Activated gamma-delta T cell (primary cell): ENCODE data around the gene COX7B.
A peak's percentile ranks its signal among the peaks of the same experiment; 100 is the strongest.
"Not testable (repeated sequence)": the region's sequence is repeated elsewhere in the genome, so short reads cannot be mapped to it uniquely, and the experiment has no call there.

Experiments
- DNase-seq: peaks from one replicate; lab custom pipeline; 2025; lab: John Stamatoyannopoulos, UW
- total RNA-seq, 2 donors: gene quantifications; one replicate each; lab custom pipeline; 2026; lab: John Stamatoyannopoulos, UW

Gene COX7B, protein sequence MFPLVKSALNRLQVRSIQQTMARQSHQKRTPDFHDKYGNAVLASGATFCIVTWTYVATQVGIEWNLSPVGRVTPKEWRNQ
- total RNA-seq: 58.7 to 66.9 reads per million in 2 donors

- DNase-seq: no peak
Measured at GRCh38 chrX:77899081-77899828, at the start of gene COX7B. Gene COX7B (plus strand): TSS chrX:77899468. CDS start chrX:77899554, 86 bp downstream.

DNA sequence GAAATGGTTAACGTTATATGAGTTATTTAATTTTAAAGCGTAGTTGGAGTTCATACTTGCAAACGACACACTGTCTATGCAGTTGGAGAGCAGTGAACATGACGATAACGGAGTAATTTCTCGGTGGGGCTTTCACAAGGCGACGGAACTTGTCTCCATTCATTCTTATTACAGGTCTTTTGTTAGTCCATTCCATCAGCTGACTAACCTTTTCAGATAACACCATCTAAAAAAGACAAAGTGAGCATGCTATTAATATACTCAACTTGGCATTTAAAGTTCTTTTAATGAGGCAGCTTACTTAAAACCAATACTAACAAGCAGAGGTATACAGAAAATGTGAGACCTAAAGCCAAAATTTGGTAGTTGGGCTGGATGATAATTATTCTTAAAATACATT is 23.9 kb upstream of the COX7B start:
- DNase-seq: no peak

GRCh38 chrX:77881418-77881817 is 17.9 kb upstream of the COX7B start:
- not testable (repeated sequence) for DNase-seq

- no peak for DNase-seq
Measured at GRCh38 chrX:77892887-77893286, 6.4 kb upstream of the COX7B start.

GRCh38 chrX:77893713-77894112 is 5.6 kb upstream of the COX7B start:
- DNase-seq: no peak

DNA sequence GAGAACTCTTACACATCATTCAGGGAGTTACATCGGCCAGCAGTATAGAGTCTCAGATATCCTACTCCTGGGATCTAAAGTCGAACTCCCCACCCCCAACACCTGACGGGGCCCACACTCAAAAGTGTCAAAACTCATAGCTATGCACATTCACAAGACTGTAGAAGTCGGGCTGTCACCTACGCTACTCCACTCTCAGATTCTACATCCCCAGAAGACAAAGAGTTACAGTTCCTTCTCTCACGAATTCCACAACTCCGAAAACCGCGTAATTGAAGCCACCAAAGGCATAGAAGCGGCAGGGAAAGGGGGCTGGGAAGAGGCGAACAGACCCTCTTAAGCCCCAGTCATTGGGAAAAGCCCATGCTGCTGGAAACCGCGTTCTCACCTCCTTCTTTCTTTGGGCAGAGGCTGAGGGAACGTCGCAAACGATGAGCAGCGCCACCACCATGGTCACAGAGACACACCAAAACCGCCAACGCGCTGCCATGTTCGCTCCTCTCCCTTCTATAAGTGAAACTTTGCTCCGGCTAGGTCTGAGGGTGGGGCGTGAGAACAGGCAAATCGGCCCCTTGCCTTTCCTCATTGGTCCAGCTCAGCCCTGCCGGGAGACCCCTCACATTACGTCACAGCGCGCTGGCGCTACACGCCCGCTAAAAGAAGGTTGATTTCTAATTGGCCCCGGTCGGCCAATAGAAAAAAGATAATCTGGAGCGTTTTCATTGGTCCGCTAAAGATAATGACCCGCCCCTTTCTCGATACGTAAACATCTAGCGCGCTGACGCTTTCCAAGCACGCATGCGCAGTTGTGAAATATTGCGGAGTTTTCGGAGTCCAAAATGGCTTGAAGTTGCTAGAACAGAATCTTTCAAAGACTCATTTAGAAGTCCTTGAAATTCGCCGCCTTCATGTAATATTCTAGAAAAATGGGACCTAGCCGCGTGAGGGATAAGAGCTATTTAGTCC is 4.1 kb upstream of the COX7B start, which contains the start of gene MAGT1:
TSS of gene MAGT1 (minus strand) at position 515 of the 966 bp plus-strand sequence. CDS start at position 490, 25 bp downstream.
- peak; percentile 63 for DNase-seq

DNA sequence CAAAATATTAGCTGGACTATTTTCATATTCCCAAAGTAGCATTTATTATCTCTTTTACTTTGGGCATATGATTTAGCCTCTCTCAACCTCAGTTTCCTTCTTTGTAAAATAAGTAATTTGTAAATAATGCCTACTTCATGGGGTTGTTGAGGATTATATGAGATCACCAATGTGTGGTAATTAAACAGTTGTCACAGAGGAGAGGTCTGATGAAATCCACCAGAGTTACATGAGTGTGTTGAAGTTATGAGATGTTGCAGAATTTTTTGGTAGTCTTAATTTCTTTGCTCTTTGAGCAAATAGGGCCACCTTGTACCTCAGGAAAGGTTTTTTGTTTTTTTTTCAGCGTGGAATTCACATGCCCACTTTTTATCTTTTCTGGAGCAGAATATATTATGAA is 1.4 kb downstream of the COX7B start:
- DNase-seq: no peak

- no peak for DNase-seq
Measured at GRCh38 chrX:77901506-77901905, 2.2 kb downstream of the COX7B start.

GRCh38 chrX:77910108-77910840 is 11.0 kb downstream of the COX7B start, which contains the start of gene ATP7A:
Gene ATP7A (plus strand): TSS chrX:77910693. CDS start chrX:77971642, 60,949 bp downstream.
- peak; percentile 84 for DNase-seq

DNA sequence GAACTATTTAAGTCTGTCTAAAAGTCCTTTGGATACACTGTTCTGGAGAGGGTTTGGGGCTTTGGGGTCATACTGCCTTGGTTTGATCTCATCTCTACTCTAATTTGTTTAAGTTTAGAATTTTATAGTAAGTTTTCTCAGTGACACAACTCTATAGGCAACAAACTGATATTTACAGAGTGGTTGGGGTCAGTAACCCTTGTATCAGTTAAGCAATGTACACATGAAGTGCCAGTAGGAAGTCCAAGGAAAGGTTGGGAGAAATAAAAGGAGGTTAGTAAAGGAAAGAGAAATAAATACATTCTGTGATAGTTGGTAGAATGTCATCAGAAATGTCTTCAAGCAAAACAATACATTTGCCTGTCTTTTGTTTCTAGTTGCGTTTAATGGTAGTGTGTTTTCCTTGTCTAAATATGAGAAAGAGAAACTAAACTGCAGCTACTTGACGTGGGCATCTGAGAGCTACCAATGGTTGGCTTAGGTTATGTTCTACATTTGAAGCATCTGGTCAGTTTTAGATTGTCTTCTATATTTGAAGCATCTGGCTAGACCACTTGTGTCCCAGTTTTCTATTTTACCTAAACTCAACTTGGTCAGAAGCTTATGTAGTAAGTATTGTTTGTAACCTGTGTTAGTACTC is 18.1 kb downstream of the COX7B start:
- no peak for DNase-seq

DNA sequence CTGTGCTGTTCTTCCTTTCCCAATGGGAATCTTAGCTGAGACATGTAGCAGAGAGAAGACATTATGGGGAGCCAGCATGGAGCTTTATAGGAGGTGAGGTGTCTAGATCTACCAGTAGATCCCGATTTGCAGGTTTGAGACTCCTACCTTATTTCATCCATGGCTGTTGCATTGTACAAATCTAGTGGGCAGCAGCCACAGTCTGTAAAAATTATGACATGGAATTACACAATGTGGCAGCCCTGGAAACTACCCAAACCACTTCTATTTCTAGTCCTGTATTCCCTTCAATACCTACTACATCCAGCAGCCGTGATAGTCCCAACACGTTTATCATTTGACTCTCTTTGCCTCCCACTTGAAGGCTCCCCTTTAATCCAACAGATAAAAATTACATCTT is 19.3 kb downstream of the COX7B start:
- no peak for DNase-seq

GRCh38 chrX:77919370-77919769 is 20.1 kb downstream of the COX7B start:
- not testable (repeated sequence) for DNase-seq

- no peak for DNase-seq
Measured at GRCh38 chrX:77922787-77923186, 23.5 kb downstream of the COX7B start.

DNA sequence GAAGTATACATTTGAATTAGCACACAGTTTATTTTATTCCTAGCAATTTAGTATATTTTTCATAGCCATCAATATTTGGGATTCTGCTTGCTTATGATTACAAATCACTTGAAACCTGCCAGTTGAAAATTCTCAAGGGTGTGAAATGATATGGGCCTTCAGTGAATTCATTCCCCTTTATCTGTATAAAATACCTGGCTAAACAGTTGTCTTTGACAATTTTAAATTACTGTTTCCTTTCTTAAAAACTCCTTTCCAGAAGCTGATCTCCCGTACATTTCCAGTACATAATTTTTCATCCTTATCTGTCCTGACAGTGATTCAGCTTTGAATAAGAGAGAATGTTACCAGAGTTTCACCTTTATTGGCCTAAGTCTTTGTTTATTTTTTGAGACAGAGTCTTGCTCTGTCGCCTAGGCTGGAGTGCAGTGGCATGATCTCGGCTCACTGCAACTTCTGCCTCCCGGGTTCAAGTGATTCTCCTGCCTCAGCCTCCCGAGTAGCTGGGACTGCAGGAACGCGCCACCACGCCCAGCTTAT is 25.1 kb downstream of the COX7B start:
- DNase-seq: no peak

GRCh38 chrX:77925764-77926163 is 26.5 kb downstream of the COX7B start:
- DNase-seq: no peak

DNA sequence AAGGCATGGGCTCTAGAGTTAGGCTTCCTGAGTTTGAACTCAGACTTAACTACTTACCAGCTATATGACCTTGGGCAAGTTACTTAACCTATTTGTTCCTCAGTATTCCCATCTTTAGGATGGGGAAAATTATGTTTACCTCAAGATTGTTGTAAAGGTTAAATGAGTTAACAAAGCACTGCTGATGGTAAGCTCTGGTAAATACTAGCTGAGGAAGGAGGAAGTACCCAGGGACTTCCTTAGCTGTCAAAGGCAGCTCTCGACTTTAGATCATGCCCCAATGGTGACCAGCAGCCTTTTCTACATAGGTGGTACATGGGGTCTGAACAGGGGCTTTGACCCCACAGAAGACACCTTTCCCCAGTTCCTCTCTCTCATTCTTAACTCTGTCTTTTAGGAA is 31.3 kb downstream of the COX7B start:
- no peak for DNase-seq

DNA sequence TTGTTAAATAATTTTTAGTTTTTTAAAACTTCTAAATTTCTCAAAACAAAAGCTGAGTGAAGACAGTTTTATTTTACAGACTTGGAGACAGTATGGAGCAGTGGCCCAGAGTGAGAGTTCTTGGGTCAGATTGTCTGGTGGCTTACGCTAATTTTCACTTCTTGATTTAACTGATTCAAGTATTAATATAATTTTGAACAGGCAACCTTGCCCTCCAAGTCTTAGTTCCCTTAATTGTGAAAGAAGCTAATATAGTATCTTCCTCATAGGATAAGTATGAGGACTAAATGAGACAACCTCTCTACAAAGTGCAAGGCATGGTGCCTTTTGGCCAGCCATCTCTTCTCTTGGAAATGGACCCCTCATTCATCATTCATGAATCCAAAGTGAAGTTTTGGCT is 36.6 kb downstream of the COX7B start:
- no peak for DNase-seq

GRCh38 chrX:77936299-77936698 is 37.0 kb downstream of the COX7B start:
- no peak for DNase-seq

- DNase-seq: no peak
Measured at GRCh38 chrX:77937291-77937690, 38.0 kb downstream of the COX7B start.

- no peak for DNase-seq
Measured at GRCh38 chrX:77938083-77938680, 38.9 kb downstream of the COX7B start.
